ENCODE measurements around the gene SIX2.
A peak's percentile ranks its signal among the peaks of the same experiment; 100 is the strongest.

SIX2 gene

DNA sequence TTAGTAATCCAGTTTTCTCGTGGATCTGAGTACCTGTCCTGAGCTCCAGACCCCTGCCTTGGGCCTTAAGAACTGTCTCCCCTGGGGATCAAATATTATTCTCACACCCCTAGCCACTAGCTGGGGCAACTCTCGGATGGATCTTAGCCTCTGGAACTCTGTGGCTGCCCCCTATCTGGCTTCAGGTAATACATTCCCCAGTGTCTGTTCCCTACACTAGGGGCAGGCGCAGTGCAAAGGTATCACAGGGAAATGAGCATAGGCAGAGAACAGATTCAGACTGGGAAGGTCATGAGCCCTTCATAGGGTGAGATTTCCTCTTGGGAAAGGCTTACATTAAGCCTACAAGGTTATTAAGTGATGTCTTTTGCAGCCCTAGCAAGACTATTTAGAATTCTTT lies 11.2 kb upstream of the SIX2 start:
- no peak for DNase-seq (ENCODE audit: low read depth, low spot score)

DNA sequence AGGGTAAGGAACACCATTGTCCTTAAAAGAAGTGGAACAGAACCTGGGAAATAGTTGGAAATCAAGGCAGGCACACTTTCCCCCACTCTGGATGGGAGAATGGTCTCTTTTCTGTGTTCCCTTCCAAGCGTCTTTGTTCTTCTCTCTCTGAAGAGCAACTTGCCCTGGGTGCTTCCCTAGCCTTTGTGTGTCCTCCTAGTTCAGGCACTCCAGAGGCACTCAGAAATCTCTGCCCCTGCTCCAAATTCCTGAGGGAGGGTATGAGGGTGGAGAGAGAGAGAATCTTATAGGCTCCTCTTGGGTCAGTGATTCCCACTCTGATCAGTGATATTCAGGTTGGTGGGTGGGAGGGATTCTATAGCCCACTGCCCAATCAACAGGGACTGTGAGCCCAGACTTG lies 8.8 kb upstream of the SIX2 start:
- DNase-seq (ENCODE audit: low read depth, low spot score), result peak; percentile 39

DNA sequence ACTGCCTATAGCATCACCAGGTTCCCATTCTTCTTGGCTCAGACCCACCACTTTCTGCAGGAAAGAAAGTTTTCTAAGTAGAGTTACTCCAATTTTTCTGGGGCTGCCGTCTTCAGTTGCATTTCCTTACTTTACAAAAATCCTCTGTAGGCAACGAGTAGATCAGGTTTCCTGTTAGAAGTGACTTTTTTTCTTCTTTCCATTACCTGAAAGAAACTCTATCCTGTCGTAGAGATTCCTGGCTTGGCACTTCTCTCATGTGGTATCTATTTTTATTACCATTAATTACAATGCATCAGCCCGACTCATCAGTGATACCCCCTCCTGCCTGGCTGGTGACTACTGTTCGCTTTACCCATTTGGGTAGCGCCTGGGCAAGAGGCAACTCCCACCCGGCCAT lies 5.6 kb upstream of the SIX2 start:
- no peak for DNase-seq (ENCODE audit: low read depth, low spot score)

GRCh38 chr2:45014016-45014702 lies 4.9 kb upstream of the SIX2 start:
- DNase-seq (ENCODE audit: low read depth, low spot score), result peak; percentile 87

DNA sequence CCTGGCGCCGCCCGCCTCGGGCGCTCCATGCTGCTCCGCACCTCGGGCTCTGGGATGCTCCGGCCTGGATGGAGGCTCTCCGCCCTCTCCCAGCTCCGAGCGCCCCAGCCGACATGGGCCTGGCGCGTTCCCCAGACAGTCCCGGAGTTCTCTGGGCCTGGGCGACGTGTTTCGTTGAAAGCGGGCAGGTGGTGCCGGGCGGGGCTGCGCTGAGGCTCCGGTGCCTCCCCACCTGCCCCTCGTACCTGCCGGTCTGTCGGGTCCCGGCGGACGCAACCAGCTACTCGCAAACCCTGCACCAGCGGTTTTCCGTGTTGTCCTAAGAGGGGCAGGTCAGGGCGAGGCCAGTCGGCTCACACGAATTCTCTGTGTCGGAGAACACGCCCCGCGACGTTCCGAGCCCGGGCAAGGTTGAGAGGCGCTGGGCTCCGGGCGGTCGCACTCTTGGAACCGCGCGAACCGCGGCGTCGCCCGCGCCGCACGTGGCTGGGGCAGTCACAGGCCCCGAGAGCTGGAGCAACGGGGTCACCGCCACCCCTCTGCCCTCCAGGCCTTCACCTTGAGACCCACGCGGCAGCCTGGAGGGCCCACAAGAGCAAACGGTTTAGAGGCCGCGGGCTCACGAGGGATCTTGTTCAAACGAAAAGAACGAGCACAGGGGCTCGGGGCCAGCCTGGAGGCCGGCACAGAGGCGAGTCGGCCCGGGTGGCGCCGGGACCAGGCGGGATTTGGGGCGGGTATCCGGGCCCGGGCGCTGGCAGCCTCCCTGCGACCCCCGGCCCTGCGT lies 4.2 kb upstream of the SIX2 start:
- DNase-seq (ENCODE audit: low read depth, low spot score), result peak; percentile 49

DNA sequence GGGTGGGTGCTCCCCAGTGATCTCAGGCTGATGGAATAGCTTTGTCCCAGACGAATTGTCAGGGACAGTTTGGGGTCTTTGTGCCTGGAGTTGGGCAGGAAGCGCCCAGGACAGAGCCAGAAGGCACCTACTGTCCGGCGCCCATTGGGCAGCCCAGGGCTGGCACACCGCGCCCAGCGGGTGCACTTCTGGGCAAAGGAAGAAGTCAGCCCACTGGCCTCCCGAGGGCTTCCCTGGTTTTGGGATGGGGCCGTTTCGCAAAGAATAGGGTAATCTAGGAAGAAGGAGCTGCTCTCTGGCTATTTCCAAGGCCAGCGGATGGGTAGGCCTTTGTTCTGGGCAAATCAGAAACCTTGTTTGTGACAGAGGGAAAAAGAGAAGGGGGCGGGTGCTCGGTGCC lies 3.5 kb upstream of the SIX2 start:
- DNase-seq (ENCODE audit: low read depth, low spot score), result no peak

- DNase-seq (ENCODE audit: low read depth, low spot score), result no peak
Observed at GRCh38 chr2:45011621-45012602, 2.7 kb upstream of the SIX2 start.

- DNase-seq (ENCODE audit: low read depth, low spot score), result no peak
Observed at GRCh38 chr2:45011121-45011520, 1.9 kb upstream of the SIX2 start.

DNA sequence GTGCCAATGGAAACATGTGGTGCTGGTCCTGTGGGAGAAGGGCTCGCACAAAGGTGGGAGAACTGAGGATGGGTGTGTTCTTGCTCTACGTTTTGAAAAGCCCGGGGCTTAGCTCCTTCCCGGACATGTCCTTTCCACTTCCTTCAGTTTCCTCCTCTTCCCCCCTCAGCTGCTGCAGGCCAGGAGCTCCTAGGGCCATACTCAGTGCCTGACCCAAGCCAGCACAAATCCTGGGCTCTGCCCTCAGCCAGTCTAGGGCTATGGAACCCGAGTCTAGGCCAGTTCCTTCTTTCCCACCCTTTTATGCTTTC lies 1.4 kb upstream of the SIX2 start:
- no peak for DNase-seq (ENCODE audit: low read depth, low spot score)

DNA sequence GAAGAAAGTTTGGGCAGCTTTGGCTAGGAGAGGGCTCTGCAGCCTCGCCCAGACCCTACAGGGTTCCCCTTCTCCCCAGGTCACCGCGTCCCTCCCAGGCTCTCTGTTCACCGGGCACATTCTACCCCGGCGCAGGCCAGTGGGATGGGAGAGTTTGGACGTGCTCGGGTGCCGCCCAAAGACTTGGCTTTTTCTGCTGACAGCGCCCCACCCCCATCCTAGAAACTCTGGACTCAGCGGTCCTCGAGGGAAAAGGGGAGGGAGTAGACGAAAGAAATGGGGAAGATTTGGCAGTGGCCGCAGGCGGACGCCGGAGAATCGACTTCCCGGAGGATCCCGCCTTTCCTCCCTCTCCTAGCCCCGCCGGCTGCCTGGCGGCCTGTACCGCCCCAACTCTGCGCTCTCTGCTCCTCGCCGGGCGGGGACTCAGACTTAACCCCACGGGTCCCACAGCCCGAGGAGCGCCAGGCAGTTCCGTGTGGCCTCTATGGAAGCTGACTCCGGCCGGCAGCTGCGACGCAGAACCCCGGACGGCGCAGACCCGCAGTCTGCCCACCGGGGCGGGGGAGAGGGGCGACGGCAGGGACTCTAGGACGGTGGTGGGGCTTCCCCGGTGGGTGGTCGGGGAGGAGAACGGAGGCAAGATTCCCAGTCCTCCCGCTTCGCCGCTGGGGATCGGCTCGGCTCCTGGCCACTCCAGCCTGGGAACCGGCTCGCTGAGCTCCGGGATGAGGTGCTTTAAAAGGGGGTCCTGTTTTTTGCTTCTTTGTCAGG lies 863 bp upstream of the SIX2 start:
- DNase-seq (ENCODE audit: low read depth, low spot score), result peak; percentile 85

DNA sequence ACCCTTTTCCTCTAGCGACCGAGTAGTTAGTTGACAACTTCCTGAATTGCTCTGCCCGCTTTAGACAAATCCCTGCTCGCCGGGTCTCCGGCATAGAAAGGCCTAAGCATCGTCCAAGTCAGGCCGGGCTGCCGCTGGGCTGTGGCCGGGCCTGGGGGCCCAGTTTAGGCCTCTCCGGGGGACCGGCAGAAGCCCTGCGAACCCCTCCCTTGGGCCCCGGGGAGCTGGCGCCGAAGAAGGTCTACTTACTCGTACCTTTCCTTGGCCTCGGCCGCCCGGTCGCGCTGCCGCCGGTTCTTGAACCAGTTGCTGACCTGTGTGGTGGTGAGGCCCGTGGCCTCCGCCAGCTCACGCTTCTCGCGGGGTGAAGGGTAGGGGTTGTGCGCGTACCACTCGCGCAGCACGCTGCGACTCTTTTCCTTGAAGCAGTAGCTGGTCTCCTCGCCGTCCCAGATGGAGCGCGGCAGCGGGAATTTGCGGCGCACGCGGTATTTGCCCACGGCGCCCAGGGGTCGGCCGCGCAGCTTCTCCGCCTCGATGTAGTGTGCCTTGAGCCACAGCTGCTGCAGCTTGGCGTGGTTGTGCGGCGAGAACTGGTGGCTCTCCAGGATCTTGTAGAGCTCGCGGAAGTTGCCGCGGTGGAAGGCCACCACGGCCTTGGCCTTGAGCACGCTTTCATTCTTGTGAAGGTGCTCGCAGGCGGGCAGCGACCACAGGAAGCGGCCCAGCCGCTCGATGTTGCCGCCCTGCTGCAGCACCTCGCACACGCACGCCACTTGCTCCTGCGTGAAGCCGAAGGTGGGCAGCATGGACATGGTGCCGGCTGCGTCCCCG lies 739 bp downstream of the SIX2 start:
- peak; percentile 54 for DNase-seq (ENCODE audit: low read depth, low spot score)

- DNase-seq (ENCODE audit: low read depth, low spot score), result peak; percentile 36
Observed at GRCh38 chr2:45007961-45008295, 1.3 kb downstream of the SIX2 start.

DNA sequence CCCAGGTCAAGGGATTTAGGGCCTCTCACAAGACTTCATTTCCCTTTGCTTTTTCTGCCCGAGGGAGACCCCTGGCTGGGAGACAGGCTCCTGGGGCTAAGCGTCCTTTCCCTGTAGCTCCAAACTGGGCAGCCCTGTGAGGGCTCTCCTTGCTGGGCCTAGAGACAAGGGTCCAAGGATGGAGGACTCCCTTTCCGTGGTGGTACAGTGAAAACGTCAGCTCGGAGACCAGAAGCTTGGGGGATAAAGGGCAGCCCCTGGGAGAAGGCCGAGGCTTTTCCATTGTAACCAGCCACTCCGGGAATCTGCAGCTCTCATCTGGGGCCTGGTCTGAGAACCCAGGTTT lies 2.3 kb downstream of the SIX2 start:
- no peak for DNase-seq (ENCODE audit: low read depth, low spot score)

DNA sequence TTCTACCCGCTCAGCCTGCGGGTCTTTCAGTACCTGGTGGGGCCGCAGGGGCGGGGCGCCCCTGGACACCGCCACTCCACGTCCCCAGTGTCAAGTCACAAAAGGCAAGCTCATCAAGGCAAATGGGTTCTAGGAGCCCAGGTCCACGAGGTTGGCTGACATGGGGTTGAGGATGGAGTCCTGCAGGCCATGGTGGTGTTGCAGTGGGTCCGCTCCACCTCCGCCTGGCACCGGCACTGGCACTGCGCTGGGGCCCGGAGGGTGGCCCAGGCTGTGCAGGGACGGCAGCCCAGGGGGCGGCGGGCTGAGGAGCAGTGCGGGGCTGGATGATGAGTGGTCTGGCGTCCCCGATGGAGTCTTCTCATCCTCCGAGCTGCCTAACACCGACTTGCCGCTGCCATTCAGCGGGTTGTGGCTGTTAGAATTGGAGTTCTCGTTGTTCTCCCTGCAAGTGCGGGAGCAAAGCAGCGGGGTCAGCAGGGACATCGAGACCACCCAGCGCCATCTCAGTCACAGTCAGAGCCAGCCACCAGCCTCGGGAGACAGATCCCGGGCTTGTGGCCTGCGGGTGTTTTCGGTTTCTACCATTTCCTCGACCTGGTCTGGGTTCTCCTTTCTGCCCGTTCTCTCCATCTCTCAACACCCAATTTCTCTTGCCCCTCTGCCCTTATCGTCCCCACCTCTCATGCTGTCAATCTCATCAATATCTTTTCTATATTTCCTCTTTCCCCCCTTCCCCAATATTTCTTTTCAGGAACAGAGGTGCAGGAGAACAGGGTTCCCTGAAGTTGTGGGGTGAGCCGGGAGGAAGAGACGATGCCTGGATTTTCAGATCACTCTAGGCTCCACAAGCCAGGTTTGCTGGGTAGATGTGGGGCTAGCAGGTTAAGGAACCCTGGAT lies 3.0 kb downstream of the SIX2 start:
- no peak for DNase-seq (ENCODE audit: low read depth, low spot score)

DNA sequence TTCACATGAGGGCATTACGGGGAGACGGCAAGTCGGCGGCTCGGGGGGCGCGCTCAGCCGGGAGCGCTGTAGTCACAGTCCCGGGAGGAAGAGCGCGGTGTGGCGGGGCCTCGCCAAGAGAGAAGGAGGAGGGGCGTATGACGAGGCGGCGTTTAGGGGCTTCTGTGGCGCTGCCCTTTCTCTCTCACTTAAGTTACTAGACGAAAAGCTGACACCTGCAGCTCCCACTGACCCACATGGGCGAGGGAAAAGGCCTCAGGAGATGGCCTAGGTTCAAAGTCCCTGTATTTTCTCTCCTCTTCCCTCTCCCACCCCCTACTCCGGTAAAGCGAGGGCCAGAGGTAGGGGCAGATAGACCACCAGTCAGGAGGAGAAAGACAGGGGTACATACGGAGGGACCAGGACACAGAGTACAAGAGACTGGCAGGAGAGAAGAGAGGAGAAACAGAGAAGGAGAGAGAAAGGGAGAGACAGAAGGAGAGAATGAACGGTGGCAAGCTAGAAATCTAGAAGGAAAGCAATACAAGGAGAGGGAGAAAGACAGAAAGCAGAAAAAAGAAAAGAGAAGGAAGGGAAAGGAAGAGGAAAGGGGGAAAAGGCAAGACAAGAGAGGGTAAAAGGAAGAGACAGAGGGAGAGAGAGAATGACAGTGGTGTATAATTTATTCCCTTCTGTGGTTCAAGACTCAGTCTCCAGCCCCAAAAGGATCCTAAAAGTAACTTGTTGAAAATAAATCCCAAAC lies 3.8 kb downstream of the SIX2 start:
- DNase-seq (ENCODE audit: low read depth, low spot score), result no peak

GRCh38 chr2:45004562-45005191 lies 4.6 kb downstream of the SIX2 start:
- peak; percentile 67 for DNase-seq (ENCODE audit: low read depth, low spot score)

DNA sequence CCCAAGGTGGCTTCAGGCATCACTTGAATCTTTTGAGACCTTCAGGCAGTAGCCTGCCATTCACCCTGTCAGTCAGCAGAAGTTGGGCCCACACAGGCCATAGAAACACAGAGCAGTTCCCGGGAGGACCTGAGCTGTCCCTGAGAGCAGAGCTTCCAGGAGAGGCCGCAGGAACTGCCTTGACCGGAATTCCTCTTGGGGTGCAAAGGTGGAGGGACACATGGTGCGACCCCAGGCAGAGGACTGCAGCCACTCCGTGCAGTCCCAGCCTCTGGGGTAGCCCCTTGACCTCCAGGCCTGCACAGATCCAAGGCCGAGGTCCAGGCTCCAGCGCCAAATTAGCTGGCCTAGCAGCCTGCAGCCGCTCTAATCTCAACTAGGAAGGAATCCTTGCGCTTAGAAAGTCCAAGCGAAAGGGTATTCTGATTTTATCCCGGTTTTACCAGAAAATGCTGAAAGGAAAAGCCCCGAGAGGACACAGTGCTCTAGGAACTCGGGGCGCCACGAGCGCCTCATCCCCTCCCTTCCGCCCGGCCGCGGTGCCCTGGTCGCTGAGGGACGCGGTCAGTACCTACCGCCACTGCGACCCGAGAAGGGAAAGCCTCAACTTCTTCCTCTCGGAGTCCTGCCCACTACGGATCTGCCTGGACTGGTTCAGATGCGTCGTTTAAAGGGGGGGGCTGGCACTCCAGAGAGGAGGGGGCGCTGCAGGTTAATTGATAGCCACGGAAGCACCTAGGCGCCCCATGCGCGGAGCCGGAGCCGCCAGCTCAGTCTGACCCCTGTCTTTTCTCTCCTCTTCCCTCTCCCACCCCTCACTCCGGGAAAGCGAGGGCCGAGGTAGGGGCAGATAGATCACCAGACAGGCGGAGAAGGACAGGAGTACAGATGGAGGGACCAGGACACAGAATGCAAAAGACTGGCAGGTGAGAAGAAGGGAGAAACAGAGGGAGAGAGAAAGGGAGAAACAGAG lies 5.4 kb downstream of the SIX2 start:
- DNase-seq (ENCODE audit: low read depth, low spot score), result no peak

Data from ELF-1 (cell line).